HK-2 (cell line): ENCODE results near the gene MTFR1L.

ENCODE experiments used
- DNase-seq: peaks from one replicate; pipeline ENCODE4 v3.0.0-alpha.2; 2018; ENCODE audit not compliant: unreplicated experiment

MTFR1L gene

DNA sequence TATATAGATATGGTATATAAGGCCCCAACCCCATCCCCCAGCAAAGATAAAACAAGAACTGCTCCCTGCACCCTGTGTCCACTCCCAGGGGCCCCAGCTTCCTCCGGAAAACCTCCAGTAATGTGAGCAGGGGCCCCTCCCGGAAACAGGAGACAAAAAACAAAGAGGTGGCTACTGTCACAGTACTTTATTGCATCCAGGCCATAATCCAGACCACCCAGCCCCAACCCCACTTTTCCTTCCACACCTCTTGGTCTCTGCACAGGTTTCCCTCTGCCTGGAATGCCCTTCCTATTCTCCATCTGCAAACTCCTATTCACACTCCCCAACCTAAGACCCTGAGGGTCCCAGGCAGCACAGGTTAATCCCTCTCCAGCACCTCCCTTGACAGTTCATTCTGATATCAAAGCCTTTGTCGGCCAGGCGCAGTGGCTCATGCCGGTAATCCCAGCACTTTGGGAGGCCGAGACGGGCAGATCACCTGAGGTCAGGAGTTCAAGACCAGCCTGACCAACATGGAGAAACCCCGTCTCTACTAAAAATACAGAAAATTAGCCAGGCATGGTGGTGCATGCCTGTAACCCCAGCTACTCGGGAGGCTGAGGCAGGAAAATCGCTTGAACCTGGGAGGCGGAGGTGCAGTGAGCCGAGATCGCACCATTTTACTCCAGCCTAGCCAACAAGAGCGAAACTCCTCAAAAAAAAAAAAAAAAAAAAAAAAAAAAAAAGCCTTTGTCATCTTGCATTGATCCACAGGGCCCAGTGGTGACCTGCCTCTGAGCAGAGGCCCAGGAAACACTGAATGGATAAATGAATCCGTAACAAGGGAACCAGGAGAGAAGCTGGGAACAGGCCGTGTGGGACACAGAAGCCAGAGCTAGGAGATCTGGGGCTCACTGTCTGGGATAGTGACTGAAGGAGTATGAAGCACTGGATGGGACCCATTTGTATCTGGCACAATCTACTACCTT lies 41.8 kb downstream of the MTFR1L start:
- DNase-seq, result no peak

DNA sequence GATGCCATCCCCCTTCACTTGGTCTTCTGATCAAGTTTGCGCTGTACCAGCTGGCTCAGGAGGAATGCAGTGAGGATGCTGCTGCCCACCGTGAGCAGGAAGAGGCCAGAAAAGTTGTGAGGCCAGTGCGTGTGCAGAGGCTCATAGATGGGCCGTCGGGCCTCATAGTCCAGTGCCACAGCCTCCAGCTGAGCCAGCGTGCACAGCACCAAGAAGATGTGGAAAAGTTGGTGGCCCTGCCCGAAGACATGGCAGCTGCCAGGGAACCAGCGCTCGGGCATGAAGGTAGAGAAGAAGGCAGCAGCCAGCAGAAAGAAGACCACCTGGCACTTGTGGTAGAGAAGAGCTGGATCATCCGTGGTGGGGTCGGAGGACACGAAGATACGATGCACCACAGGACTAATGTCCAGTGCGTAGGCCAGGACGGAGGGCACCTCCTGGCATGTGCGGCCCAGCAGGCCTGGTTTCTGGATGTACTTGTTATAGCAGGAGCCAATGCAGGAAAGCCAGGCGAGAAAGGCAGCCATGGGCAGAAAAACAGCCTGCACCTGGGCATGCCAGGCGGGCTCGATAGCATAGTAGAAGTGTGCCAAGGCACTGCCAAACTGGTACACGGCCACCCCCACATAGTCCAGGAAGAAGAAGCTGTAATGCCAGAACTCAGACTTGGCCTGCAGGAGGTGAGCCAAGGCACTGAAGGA lies 43.2 kb downstream of the MTFR1L start:
- DNase-seq, result no peak

DNA sequence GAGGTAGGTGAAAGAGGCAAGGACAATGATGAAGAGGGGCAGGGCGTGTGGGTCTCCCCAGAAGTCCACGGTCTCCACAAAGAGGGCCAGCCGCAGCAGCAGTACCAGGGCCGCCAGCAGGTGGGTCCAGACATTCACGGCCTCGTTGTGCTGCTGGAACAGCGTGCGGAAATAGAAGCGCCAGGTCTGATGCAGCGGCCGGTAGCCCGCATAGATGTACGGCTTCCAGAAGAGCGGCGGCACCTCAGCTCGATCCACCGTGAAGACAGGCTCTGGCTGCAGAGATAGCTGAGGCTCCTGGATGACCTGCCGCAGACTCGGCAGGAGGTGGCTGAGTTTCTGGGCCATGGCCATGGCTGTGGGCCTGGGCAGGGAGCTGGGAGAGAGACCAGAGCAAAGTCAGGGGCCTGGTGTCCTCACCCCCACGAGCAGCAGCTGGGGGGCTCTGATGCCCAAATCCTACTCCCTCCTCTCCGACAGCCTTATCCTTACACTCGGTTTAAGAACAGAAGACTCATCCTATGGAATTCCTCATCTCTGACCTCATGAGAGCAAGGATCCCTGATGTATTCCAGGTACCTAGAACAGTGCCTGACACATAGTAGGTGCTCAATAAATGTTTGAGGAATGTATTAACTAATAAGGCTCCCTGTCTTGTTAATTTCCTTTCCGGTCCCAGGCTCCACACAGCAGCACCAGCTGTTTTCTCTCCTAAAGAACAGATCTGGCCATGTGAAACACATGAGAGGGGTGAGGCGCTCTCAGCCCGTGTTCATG lies 43.9 kb downstream of the MTFR1L start:
- no peak for DNase-seq

DNA sequence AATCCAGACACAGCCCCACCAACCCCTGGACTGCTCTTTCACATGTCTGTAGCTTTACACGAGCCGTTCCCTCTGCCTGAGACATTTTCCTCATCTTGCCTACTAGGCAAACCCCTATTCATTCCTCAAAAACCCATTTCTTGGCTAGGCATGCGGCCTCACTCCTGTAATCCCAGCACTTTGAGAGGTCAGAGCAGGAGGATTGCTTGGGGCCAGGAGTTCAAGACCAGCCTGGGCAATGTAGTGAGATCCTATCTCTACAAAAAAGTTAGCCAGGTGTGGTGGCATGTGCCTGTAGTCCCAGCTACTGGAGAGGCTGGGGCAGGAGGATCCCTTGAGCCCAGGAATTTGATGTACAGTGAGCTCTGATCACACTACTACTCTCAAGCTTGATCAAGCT lies 44.7 kb downstream of the MTFR1L start:
- DNase-seq, result no peak

DNA sequence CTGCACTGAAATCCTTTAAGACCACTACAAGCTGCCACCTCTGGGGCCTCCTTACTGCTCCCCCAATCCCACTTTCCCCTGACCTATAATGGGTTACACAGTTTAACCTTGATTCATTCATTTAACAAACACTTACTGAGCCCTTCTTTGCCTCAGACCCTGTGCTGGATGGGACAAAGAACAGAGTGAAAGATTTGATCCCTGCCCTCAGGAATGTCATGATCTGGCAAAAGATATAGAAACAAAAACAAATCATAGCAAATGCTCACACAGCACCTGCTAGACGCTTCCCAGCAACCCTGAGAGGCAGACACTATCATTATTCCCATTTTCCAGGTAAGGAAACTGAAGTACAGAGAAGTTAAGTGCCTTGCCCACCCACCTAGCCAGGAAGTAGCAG lies 46.5 kb downstream of the MTFR1L start:
- DNase-seq, result no peak

DNA sequence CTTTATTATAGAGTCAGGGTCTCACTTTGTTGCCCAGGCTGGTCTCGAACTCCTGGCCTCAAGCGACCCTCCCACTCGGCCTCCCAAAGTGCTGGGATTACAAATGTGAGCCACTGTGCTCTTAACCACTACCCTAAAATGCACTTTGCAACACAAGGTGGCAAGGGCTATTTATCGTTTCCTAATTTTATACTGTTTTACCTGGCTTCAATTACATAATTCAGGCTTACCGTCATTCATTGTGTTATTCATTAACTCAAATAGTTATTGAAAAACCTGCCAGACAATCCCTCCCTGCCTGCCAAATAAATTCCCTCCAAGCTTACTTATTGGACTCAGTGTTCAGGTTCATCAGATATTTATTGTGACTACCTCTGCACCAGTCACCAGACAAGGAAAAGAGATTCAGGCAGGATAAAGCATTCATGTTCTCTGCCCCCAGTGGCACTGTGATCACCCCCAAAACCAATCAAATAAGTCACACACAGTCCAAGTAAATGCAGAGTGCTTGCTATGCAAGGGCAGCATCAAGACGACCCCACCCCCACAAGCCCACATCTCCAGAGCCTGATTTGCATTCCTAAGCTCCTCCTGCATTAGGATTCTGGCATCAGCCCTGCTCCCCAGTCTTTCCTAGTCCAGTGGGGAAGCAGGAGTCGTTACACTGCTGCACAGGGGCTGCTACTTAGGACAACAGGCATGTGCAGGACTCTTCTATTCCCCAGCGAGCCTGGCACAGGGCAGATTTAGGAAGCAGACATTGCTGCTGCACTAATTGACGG lies 47.6 kb downstream of the MTFR1L start:
- DNase-seq, result no peak

DNA sequence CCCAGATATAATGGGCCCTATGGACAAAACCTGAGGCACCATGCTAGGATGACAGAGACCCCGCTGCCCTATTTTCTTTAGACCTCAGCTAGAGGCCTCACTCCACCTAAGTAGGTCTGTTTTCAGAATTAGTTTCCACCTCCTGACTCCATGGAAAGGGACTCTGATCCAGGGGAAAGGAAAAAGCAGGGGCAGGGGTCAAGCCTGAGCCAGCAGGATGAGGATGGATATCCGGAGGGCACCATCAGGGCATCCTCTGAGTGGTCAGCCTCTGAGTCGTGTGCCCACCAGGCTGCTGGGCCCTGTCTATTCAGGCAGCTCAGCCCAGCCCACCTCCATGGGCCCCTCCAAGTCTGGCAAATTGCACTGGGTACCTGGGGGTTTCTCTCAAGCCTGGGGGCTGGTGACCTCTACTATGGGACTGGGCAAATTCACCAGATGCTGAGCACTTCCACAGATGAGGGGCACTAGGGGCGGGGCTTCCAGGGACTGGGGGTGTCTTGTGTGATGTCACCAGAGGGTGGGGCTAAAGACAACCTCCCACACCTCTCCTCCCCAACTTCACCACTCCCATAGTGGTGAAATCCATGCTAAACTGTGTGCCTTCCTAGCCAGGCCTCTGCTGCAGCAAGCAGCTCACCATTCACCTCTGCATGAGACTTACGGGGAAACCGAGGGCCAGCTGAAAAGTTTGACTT lies 50.3 kb downstream of the MTFR1L start:
- no peak for DNase-seq

DNA sequence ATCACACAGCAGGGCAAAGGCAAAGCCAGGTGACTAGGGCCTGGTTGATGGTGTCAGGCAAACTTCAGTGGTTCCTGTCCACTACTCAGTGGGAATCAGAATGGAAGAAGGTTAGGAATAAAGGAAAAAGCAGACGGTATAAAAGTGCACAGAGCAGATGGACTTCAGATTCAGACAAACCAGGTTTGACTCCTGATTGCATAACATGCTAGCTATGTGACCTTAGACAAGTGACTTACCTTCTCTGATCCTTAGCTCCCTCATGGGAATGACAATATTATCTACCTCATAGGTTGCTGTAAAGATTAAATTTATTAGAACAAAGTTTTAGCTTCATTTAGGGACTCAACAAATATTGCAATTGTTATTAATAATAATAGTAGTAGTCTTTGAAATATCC lies 50.9 kb downstream of the MTFR1L start:
- DNase-seq, result no peak

DNA sequence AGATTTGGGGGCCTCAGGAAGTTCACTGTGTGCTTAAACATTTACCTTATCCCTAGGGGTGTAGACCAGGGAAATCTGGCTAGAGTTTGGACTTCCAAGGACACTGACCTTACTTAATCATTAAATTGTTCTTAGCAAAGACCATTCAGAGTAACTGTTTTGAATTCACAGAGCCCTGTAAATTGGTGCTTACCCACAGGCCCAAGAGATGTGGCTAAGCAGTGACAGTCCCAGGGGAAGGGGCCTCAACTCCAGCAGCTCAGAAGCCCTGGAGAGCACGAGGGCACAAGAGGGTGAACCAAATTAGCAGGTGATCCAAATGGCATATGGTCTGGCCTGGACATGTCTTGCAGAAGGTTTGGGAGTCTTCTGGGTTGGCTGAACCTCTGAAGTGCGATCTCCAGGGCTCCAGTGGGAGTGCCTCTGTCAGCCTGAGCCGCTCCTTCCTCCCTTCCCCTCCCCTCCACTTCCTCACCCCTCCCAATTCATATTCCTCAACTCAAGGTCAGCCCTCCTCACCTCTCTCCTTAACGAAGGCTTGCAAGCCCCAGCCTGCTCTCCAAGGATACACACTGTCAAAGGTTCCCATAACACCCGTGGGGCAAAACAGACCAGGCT lies 51.4 kb downstream of the MTFR1L start:
- DNase-seq, result no peak

DNA sequence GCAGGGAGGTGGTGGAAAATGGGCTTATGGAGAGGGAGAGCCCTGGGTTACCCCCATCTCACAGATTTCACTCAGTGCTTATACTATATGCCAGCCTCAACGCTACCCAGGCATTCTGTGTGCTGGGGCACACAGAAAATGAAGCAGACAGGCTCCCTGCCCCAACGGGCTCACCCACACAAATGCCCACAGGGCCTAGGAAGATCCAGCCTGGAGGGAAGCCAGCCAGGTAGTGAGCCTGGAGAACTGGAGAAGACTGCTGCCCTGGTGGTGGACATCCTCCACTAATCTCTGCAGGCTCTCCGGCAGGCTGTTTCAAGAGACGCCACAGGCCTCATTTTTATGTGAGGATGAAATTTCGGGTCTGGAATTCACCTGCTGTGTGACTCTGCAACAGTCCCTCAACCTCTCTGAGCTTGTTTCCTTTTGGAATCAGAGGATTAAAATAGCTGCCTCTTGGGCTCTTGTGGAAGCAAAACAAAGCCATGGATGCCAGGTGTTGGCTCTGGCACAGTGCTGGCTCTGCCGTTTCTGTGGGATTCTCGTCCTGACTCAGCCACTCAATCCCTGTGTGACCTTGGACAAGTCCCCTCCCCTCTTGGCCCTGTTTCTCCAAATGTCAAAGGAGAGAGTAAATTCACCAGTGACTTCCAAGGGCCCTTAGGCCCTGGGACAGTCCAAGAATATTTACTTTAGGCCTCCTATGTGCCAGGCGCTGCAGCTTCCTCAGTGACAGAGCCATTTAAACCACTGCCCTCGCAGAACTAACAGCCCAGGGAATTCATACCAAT lies 52.1 kb downstream of the MTFR1L start:
- no peak for DNase-seq

DNA sequence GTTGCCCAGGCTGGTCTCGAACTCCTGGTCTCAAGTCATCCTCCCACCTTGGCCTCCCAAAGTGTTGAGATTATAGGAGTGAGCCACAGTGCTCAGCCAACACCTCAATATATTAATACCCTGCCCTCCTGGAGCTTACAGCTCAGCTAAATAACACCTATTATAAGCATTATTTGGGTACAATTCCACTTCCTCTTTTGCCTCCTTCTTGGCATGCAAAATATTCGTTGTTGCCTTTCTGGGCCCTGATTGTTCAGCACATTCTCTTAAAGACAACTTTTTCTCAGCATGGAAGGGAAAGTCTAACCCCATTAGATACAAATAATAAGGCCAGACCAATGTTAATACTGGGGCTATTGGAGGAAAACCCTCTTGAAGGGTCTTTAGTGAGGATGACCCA lies 53.0 kb downstream of the MTFR1L start:
- DNase-seq, result no peak

DNA sequence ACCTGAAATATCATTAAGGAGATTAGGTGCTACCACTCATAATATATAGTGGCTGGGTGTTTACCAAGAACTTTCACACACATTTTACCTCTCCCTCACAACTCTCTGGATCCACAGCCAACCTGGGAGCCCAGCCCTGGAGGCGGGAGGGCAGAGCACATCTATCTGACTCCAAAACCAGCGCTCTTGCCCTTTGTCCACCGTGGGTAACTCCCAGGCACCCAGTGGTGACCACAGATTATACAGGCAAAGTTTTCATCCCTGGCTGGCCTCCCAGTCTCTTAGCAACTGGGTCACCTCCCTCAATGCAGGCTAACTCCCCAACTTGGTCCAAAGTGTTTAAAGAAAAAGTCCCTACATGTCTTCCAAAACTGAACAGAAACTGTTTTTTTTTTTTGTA lies 53.4 kb downstream of the MTFR1L start:
- no peak for DNase-seq

DNA sequence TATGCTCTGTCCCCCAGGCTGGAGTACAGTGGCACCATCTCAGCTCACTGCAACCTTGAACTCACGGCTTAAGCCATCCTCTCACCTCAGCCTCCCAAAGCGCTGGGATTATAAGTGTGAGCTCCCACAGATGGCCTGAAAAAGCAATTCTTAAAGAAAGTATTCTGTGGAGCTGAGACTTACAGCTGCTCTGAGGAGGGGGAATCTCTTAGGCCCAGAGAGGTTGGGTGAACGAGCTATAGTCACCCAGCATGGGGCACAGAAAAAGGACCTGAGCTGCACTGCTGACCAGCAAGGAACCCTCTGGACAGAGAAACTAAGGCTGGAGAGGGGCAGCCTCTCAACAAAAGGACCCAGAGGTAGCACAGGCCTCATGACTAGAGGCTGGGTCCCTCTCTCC lies 54.5 kb downstream of the MTFR1L start:
- DNase-seq, result no peak

DNA sequence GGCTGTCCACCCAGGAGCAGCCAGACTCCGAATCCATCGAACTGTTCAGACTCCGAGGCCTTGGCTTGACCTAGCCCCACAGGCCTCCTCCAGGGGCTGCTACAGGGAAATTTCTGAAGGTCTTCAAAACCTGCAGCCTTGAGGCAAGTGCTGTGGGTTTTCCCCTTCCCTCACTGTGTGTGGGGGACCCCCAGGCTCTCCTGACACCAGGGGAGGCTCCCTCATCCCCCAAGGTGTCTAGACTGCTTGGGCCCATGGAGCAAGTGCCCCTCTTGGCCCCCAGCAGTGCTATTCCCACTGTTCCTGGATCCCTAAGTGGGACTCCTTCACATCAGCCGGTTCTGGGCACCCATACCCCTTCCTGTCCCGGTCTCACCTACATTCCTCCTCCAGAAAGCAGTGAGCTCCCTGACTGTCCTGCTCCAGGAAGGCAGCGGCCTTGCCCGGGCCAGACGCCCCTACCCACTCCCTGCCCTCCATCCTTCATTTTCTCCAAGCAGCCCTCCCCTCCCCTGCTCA lies 54.9 kb downstream of the MTFR1L start:
- no peak for DNase-seq

DNA sequence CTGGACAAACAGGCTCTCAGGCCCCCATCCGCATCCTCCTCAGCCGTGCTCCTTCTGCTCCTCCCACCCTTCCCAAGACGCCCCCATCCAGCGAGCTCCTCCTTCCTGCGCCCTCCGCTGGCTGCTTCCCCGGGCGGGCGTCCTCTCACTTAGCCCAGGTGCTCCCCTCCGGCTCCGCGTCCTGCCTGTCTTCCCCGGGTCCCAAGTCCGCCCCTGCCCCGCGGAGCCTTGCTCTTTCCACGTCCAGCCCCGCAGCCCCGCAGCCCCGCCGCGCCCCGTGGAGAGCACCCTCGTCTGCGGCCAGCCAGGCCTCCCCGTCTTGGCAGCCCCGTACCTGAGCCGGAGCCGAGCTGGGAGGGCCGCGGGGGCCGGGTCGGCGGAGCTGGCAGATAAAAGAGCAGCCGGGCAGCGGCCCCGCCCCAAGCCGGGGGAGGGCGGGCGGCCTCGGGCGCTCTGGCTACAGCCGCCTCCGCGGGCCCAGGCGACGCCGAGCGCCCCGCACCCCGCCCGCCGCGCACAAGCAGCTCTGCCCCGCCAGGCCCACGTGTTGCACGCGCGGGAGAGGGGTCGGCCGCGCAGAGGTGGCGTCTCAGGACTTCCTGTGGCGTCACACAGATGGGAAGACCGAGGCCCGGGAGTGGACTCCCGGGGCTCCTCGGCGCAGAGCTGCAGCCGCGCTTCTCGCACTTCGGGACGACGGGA lies 55.6 kb downstream of the MTFR1L start, which contains the start of gene PAQR7:
TSS of gene PAQR7 (minus strand) at position 555 of the 702 bp plus-strand sequence. CDS start 11,869 bp downstream, outside the sequence.
- DNase-seq, result peak; percentile 60

DNA sequence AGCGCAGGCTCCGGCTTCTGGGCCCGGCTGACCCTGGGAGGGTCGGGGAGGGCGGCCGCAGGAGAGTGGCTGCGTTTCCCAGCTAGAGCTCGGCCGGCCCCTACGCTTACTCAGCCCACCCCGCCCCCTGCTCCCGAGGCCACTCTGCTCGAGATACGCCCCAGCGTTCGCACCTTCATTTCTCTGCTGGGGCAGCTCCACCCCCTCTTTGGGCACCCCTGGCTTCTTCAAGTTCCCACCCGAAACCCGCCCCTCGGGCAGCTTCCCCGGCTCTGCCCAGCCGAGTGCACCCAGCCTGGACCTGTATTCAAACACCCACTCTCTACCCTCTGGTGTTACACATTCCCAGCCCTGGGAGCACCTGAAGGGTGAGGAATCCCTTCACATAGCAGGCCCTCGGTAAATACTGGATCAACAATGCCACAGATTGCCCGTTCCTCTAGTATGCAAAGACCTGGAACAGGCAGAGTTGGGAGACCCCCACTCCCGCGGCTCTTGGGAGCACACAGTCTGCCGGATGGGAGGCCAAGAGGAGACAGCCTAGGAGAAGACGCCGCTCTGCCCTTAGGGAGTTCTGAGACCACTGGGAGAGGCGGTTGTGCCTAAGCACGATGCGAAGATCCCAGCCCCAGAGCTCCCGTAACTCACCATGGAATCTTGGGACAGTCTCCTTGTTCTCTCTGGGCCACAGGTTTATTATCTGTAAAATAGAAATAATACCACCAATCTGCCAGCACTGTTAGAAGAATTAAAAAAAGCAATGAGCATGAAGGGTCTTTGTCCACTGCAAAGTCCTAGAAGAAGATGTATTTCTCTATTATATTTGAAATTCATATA lies 56.3 kb downstream of the MTFR1L start:
- no peak for DNase-seq

DNA sequence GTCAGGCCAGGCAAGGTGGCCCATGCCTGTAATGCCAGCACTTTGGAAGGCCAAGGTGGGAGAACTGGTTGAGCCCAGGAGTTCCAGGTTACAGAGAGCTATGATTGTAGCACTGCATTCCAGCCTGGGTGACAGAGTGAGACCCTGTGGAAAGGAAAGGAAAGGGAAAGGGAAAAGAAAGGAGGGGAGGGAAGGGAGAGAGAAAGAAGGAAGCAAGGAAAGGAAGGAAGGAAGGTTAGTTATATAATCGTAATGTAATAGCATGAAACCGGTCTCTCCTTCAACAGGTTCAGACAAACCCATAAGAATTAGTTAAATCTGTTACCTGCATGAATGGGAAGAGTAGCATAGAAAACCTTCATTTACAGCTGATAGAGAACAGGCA lies 56.9 kb downstream of the MTFR1L start:
- DNase-seq, result no peak

DNA sequence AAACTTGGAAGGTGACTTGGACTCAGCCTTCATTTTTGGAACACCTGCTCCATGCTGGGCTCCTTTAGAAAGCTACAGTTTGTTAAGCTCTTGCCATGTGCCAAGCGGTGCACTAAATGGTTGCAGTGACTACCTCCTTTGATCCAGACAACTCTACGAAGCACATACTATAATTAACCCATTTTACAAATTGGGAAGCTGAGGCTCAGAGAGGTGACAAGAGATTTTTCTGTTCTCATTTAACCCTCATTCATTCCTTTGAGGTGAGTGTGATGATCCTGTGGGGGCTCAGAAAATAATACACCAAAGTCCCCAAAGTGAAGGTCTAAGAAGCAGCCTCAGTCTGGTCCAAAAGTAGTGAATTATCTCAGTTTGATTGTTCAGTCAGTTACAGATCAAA lies 57.4 kb downstream of the MTFR1L start:
- no peak for DNase-seq
